ENCODE data around the gene TXNRD1. TPM values are rescaled to one million over a fixed set of nuclear protein-coding genes. Genes with fewer than 3 reads are reported as not detected.

Gene TXNRD1
- total and polyA plus RNA-seq, 2 of the 8 experiments (the other 6 are each of a cell fraction or from before 2014, with no cell fraction given) = 56.8 to 127 TPM

DNA sequence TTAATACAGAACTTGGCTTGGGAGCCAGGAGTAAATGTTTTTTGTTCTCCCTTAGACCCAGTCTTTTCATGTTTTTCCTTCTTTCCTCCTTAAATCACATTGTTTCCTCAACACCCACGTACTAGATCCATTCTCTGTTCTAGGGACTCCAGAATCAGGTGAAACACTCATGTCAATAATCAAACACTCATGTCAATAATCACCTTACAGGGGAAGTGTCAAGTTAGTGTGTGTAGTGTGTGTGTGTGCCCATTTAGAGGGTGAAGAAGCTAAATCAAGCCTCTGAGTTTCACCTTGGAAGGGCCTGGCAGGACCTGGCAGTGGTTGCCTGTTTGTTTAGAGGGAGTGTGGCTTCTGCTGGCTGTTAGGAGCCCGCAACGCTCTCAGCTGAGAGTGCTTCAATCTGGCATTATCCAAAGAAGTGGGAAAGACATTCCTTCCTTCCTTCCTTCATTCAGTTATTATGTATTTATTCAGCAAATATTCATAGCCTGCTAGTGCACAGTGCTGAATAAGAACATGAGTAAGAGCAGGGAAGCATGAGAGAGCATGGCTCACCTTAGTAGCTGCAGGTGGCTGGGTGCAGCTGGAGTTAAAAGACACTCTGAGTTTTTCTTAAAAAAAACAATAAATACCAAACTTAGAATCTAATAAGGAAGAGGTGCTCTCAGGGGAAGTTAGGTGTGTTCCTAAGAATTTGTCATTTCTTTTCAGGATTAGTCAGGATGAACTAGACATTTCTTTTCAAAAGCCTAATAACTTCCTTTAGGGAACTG is 70.3 kb downstream of the TXNRD1 start:
- H3K56ac ChIP-seq (replicated peaks; ENCODE audit: insufficient read length, low read depth, low read length) = no peak overlapping the region
- peak overlapping the region; percentile 87 to 91 for H3K4me2 ChIP-seq (ENCODE audit: insufficient read depth in 1 of 2, low read depth in 2 of 2, low read length in 2 of 2)
- no peak overlapping the region for H4K8ac ChIP-seq (ENCODE audit: extremely low read depth, insufficient read depth, low read length)
- H3K9me3 ChIP-seq (ENCODE audit: insufficient read depth in 2 of 2, low read depth in 1 of 2, low read length in 1 of 2) = no peaks in the 10 kb centered on the region
- H3K79me1 ChIP-seq (ENCODE audit: low read depth, low read length) = no peaks in the 10 kb centered on the region
- H3K27ac ChIP-seq (ENCODE audit: low read depth, low read length) = peak overlapping the region; percentile 52; the same call in 1 of the 2 replicates
- H3K79me2 ChIP-seq (ENCODE audit: control insufficient read depth in 1 of 2, insufficient read depth in 2 of 2, low read length in 2 of 2) = peaks cover 0 to 37% of the 10 kb centered on the region in 2 experiments
- H3K14ac ChIP-seq (ENCODE audit: insufficient read length) = no peak overlapping the region
- no peak overlapping the region for H3K4ac ChIP-seq (replicated peaks; ENCODE audit: insufficient read length, low read depth, low read length)
- peak overlapping the region; percentile 82; the same call in 1 of the 2 replicates for H2BK12ac ChIP-seq (ENCODE audit: low read depth, low read length)
- ChIA-PET CTCF (ENCODE audit: partially characterized antibody) (interaction anchor here (0.6 to 1.2 kb wide), 6 partner anchors 8 to 1109 kb away, joined by 3 to 5 read pairs (median 4); no protein-coding TSS in a partner anchor), POLR2A (ENCODE audit: partially characterized antibody) (interaction anchor here (0.8 to 5.5 kb wide), 15 partner anchors 9 to 148 kb away, joined by 3 to 61 read pairs (median 9); partner anchors contain the start of genes EID3, NFYB and TXNRD1)
- H4K5ac ChIP-seq (ENCODE audit: insufficient read length, low read depth, low read length) = peak overlapping the region; percentile 49
- FAIRE-seq (no peak), DNase-seq (ENCODE audit: low read depth in 1 of 2, low spot score in 2 of 2) (no peak)
- no peaks in the 10 kb centered on the region for H3K36me3 ChIP-seq (ENCODE audit: control insufficient read depth in 2 of 4, insufficient read depth in 4 of 4, low read length in 3 of 4)
- TF ChIP-seq, protein P1, sequence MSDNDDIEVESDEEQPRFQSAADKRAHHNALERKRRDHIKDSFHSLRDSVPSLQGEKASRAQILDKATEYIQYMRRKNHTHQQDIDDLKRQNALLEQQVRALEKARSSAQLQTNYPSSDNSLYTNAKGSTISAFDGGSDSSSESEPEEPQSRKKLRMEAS (IDR thresholded peaks at IDR 0.05) = no peak
- TF ChIP-seq BACH1 (IDR thresholded peaks at IDR 0.05; ENCODE audit: low read length) (no peak), MAFK (IDR thresholded peaks at IDR 0.05; ENCODE audit: low read depth, low read length) (no peak), BRCA1 (IDR thresholded peaks at IDR 0.05; ENCODE audit: low read depth, low read length) (no peak), SP1 (IDR thresholded peaks at IDR 0.05; ENCODE audit: low read depth, low read length) (no peak), KDM1A (IDR thresholded peaks at IDR 0.05; ENCODE audit: borderline replicate concordance, low read length) (no peak), CBX8 (IDR thresholded peaks at IDR 0.05; ENCODE audit: borderline replicate concordance, low read depth, low read length) (no peak)
- peaks cover 3 to 13% (median 4%) of the 10 kb centered on the region in 4 experiments; a peak in 6 of 7 replicates for H3K4me1 ChIP-seq (replicated peaks in 1 of 4; ENCODE audit: control insufficient read depth in 3 of 4, insufficient read depth in 4 of 4, low read length in 3 of 4)
- 0 out of 2 replicates have a peak overlapping the region, but pooled peaks have one; percentile 2 for H2BK5ac ChIP-seq (ENCODE audit: low read depth, low read length)
- H2AFZ ChIP-seq (ENCODE audit: low read length) = peak overlapping the region; percentile 25; the same call in 1 of the 2 replicates
- H3K18ac ChIP-seq (ENCODE audit: extremely low read depth, low read length) = no peak overlapping the region
- peaks cover 0 to 2% of the 10 kb centered on the region in 2 experiments for H4K20me1 ChIP-seq (replicated peaks in 1 of 2; ENCODE audit: control insufficient read depth in 1 of 2, insufficient read depth in 2 of 2, low read length in 2 of 2)
- no peak overlapping the region for H2BK20ac ChIP-seq (ENCODE audit: low read length)
- 79% methylated on average over 3 of the region's 3 CpGs; no CpG with 5 or more reads in 1 of the 2 experiments for WGBS, 2 experiments (ENCODE audit: extremely low coverage in 1 of 2, insufficient coverage in 1 of 2, insufficient read length in 1 of 2, insufficient replicate concordance in 2 of 2, low coverage in 1 of 2, low lambda C conversion rate in 2 of 2, missing lambda C conversion rate in 1 of 2)
- peak overlapping the region; percentile 74; the same call in 1 of the 2 replicates for H2BK15ac ChIP-seq (ENCODE audit: low read length)
- H3K9ac ChIP-seq (replicated peaks in 1 of 4; ENCODE audit: extremely low read depth in 1 of 4, low read depth in 3 of 4, low read length in 3 of 4) = no peak overlapping the region; a peak in 3 of 7 replicates
- H3K4me3 ChIP-seq (ENCODE audit: extremely low read depth in 1 of 4, insufficient read depth in 2 of 4, low read depth in 3 of 4, low read length in 4 of 4) = peak overlapping the region in 1 of 4 experiments; percentile 86; a peak in 2 of 8 replicates
- H2BK120ac ChIP-seq (replicated peaks; ENCODE audit: low read depth, low read length) = no peak overlapping the region
- peak overlapping the region; percentile 85 for H4K91ac ChIP-seq (replicated peaks; ENCODE audit: insufficient read length, low read length)
- no peak overlapping the region for H3K23ac ChIP-seq (ENCODE audit: insufficient read length)
- peak overlapping the region; percentile 79; the same call in 1 of the 2 replicates for H2AK5ac ChIP-seq (ENCODE audit: low read depth, low read length)
- peaks cover 3% of the 10 kb centered on the region for H3K23me2 ChIP-seq (ENCODE audit: low read depth, low read length)
- H3K27me3 ChIP-seq (replicated peaks in 1 of 4; ENCODE audit: control insufficient read depth in 3 of 4, extremely low read depth in 1 of 4, insufficient read depth in 3 of 4, low read length in 3 of 4) = no peaks in the 10 kb centered on the region

Measured in H1 (cell line).